ENCODE results near the gene SEMA3E. TPM values are rescaled to one million over a fixed set of nuclear protein-coding genes. Genes with fewer than 3 reads are reported as not detected.

Gene SEMA3E
- polyA plus RNA-seq, 1 experiment, result 0.06 TPM

- no peak for DNase-seq (ENCODE audit: low read depth, low spot score)
- TF ChIP-seq CTCF (IDR thresholded peaks at IDR 0.05; ENCODE audit: low read depth, low read length), result no peak
- Histone ChIP-seq H3K4me3 (ENCODE audit: low read depth, low read length) (no peak overlapping the region), H3K9me3 (ENCODE audit: control insufficient read depth, insufficient read depth, low read length) (no peaks in the 10 kb centered on the region), H3K27me3 (ENCODE audit: control insufficient read depth, insufficient read depth, low read length) (no peaks in the 10 kb centered on the region), H3K27ac (ENCODE audit: low read depth, low read length) (no peak overlapping the region)
- ChIA-PET POLR2A (no interaction called here), CTCF (no interaction called here)
Observed at GRCh38 chr7:83519240-83519639, 129.7 kb downstream of the SEMA3E start.

GRCh38 chr7:83517035-83517700 is 131.8 kb downstream of the SEMA3E start:
- H3K27ac ChIP-seq (ENCODE audit: low read depth, low read length), result no peak overlapping the region
- H3K4me3 ChIP-seq (ENCODE audit: low read depth, low read length), result no peak overlapping the region
- CTCF ChIA-PET, result no interaction called here
- TF ChIP-seq CTCF (IDR thresholded peaks at IDR 0.05; ENCODE audit: low read depth, low read length), result no peak
- H3K9me3 ChIP-seq (ENCODE audit: control insufficient read depth, insufficient read depth, low read length), result no peaks in the 10 kb centered on the region
- POLR2A ChIA-PET, result no interaction called here
- no peaks in the 10 kb centered on the region for H3K27me3 ChIP-seq (ENCODE audit: control insufficient read depth, insufficient read depth, low read length)
- DNase-seq (ENCODE audit: low read depth, low spot score), result no peak

GRCh38 chr7:83514977-83515376 is 134.0 kb downstream of the SEMA3E start:
- no peak for TF ChIP-seq CTCF (IDR thresholded peaks at IDR 0.05; ENCODE audit: low read depth, low read length)
- no peaks in the 10 kb centered on the region for H3K27me3 ChIP-seq (ENCODE audit: control insufficient read depth, insufficient read depth, low read length)
- H3K9me3 ChIP-seq (ENCODE audit: control insufficient read depth, insufficient read depth, low read length), result no peaks in the 10 kb centered on the region
- ChIA-PET POLR2A (no interaction called here), CTCF (no interaction called here)
- H3K4me3 ChIP-seq (ENCODE audit: low read depth, low read length), result no peak overlapping the region
- H3K27ac ChIP-seq (ENCODE audit: low read depth, low read length), result no peak overlapping the region
- DNase-seq (ENCODE audit: low read depth, low spot score), result no peak

- POLR2A ChIA-PET, result no interaction called here
- no peak for DNase-seq (ENCODE audit: low read depth, low spot score)
- no peaks in the 10 kb centered on the region for H3K9me3 ChIP-seq (ENCODE audit: control insufficient read depth, insufficient read depth, low read length)
- no peak overlapping the region for H3K4me3 ChIP-seq (ENCODE audit: low read depth, low read length)
- H3K27ac ChIP-seq (ENCODE audit: low read depth, low read length), result no peak overlapping the region
- no peak for TF ChIP-seq CTCF (IDR thresholded peaks at IDR 0.05; ENCODE audit: low read depth, low read length)
- no peaks in the 10 kb centered on the region for H3K27me3 ChIP-seq (ENCODE audit: control insufficient read depth, insufficient read depth, low read length)
- CTCF ChIA-PET, result no interaction called here
Observed at GRCh38 chr7:83509255-83510021, 139.5 kb downstream of the SEMA3E start.

- no peak for DNase-seq (ENCODE audit: low read depth, low spot score)
- Histone ChIP-seq H3K9me3 (ENCODE audit: control insufficient read depth, insufficient read depth, low read length) (no peaks in the 10 kb centered on the region), H3K27ac (ENCODE audit: low read depth, low read length) (no peak overlapping the region), H3K27me3 (ENCODE audit: control insufficient read depth, insufficient read depth, low read length) (no peaks in the 10 kb centered on the region), H3K4me3 (ENCODE audit: low read depth, low read length) (no peak overlapping the region)
- ChIA-PET POLR2A (no interaction called here), CTCF (no interaction called here)
- no peak for TF ChIP-seq CTCF (IDR thresholded peaks at IDR 0.05; ENCODE audit: low read depth, low read length)
Observed at GRCh38 chr7:83504330-83504729, 144.6 kb downstream of the SEMA3E start.

Data from AG04450 (cell line).